Measurements from ENCODE around the gene USH2A. TPM values are rescaled to one million over a fixed set of nuclear protein-coding genes. Genes with fewer than 3 reads are reported as not detected.

USH2A gene
- total RNA-seq, 2 donors from 2014 or later = 0.62 to 3.1 TPM

GRCh38 chr1:216114180-216114579 is 309.1 kb downstream of the USH2A start:
- H3K4me1 Mint-ChIP-seq = peaks cover 6% of the 10 kb centered on the region
- no peak overlapping the region for H3K27ac Mint-ChIP-seq
- H3K4me3 Mint-ChIP-seq = no peak overlapping the region
- no peaks in the 10 kb centered on the region for H3K36me3 Mint-ChIP-seq (ENCODE audit: low read depth)
- no peaks in the 10 kb centered on the region for H3K36me3 ChIP-seq (ENCODE audit: control insufficient read depth, insufficient read depth, low read length)
- TF ChIP-seq, protein P1, sequence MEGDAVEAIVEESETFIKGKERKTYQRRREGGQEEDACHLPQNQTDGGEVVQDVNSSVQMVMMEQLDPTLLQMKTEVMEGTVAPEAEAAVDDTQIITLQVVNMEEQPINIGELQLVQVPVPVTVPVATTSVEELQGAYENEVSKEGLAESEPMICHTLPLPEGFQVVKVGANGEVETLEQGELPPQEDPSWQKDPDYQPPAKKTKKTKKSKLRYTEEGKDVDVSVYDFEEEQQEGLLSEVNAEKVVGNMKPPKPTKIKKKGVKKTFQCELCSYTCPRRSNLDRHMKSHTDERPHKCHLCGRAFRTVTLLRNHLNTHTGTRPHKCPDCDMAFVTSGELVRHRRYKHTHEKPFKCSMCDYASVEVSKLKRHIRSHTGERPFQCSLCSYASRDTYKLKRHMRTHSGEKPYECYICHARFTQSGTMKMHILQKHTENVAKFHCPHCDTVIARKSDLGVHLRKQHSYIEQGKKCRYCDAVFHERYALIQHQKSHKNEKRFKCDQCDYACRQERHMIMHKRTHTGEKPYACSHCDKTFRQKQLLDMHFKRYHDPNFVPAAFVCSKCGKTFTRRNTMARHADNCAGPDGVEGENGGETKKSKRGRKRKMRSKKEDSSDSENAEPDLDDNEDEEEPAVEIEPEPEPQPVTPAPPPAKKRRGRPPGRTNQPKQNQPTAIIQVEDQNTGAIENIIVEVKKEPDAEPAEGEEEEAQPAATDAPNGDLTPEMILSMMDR (conservative IDR thresholded peaks at IDR 0.05) = no peak
- no peaks in the 10 kb centered on the region for H3K4me1 ChIP-seq (ENCODE audit: control insufficient read depth, insufficient read depth, low read length)
- no peaks in the 10 kb centered on the region for H3K9me3 Mint-ChIP-seq
- DNase-seq = no peak
- H3K27me3 ChIP-seq (ENCODE audit: control insufficient read depth, insufficient read depth, low read length, poor library complexity, severe bottlenecking) = no peaks in the 10 kb centered on the region
- H3K27me3 Mint-ChIP-seq (ENCODE audit: insufficient read depth) = no peaks in the 10 kb centered on the region
- no peak overlapping the region for H3K4me3 ChIP-seq (ENCODE audit: low read length)
- no peak overlapping the region for H3K27ac ChIP-seq (ENCODE audit: low read depth, low read length)
- H3K9ac ChIP-seq (ENCODE audit: extremely low read depth, low read length, poor library complexity, severe bottlenecking) = no peak overlapping the region
- H3K9me3 ChIP-seq (ENCODE audit: control insufficient read depth, low read length) = no peaks in the 10 kb centered on the region

- TF ChIP-seq, protein P1 (conservative IDR thresholded peaks at IDR 0.05) = no peak
- no peaks in the 10 kb centered on the region for H3K27me3 ChIP-seq (ENCODE audit: control insufficient read depth, insufficient read depth, low read length, poor library complexity, severe bottlenecking)
- no peak overlapping the region for H3K27ac ChIP-seq (ENCODE audit: low read depth, low read length)
- DNase-seq = no peak
- H3K36me3 Mint-ChIP-seq (ENCODE audit: low read depth) = no peaks in the 10 kb centered on the region
- no peaks in the 10 kb centered on the region for H3K27me3 Mint-ChIP-seq (ENCODE audit: insufficient read depth)
- no peaks in the 10 kb centered on the region for H3K4me1 ChIP-seq (ENCODE audit: control insufficient read depth, insufficient read depth, low read length)
- H3K4me3 Mint-ChIP-seq = no peak overlapping the region
- H3K4me1 Mint-ChIP-seq = peaks cover 6% of the 10 kb centered on the region
- no peak overlapping the region for H3K27ac Mint-ChIP-seq
- WGBS, 2 experiments (ENCODE audit: insufficient coverage in 1 of 2, insufficient read length in 1 of 2) = 98 to 100% methylated on average over 1 to 4 of the region's 4 CpGs
- no peak overlapping the region for H3K4me3 ChIP-seq (ENCODE audit: low read length)
- no peaks in the 10 kb centered on the region for H3K9me3 ChIP-seq (ENCODE audit: control insufficient read depth, low read length)
- H3K36me3 ChIP-seq (ENCODE audit: control insufficient read depth, insufficient read depth, low read length) = no peaks in the 10 kb centered on the region
- H3K9ac ChIP-seq (ENCODE audit: extremely low read depth, low read length, poor library complexity, severe bottlenecking) = no peak overlapping the region
- H3K9me3 Mint-ChIP-seq = no peaks in the 10 kb centered on the region
These were observed 310.1 kb downstream of the USH2A start for GRCh38 chr1:216113181-216113580.

- Mint-ChIP-seq H3K27ac (no peak overlapping the region), H3K4me1 (peaks cover 6% of the 10 kb centered on the region), H3K27me3 (ENCODE audit: insufficient read depth) (no peaks in the 10 kb centered on the region), H3K9me3 (no peaks in the 10 kb centered on the region), H3K4me3 (no peak overlapping the region), H3K36me3 (ENCODE audit: low read depth) (no peaks in the 10 kb centered on the region)
- H3K9me3 ChIP-seq (ENCODE audit: control insufficient read depth, low read length) = no peaks in the 10 kb centered on the region
- H3K36me3 ChIP-seq (ENCODE audit: control insufficient read depth, insufficient read depth, low read length) = no peaks in the 10 kb centered on the region
- H3K27ac ChIP-seq (ENCODE audit: low read depth, low read length) = no peak overlapping the region
- no peak overlapping the region for H3K9ac ChIP-seq (ENCODE audit: extremely low read depth, low read length, poor library complexity, severe bottlenecking)
- TF ChIP-seq, protein P1 (conservative IDR thresholded peaks at IDR 0.05) = peak; percentile 46
- 97% methylated on average over 2 of the region's 2 CpGs; no CpG with 5 or more reads in 1 of the 2 experiments for WGBS, 2 experiments (ENCODE audit: insufficient coverage in 1 of 2, insufficient read length in 1 of 2)
- no peaks in the 10 kb centered on the region for H3K27me3 ChIP-seq (ENCODE audit: control insufficient read depth, insufficient read depth, low read length, poor library complexity, severe bottlenecking)
- H3K4me3 ChIP-seq (ENCODE audit: low read length) = no peak overlapping the region
- no peaks in the 10 kb centered on the region for H3K4me1 ChIP-seq (ENCODE audit: control insufficient read depth, insufficient read depth, low read length)
- DNase-seq = no peak
These were observed 311.4 kb downstream of the USH2A start for GRCh38 chr1:216111842-216112241.

All from endodermal cell (in vitro differentiated cells).